GM19025 (cell line): ENCODE results near the gene TP53BP1.

Experiments used
- ATAC-seq: cut with Tn5 transposase; IDR thresholded peaks from one replicate; pipeline ENCODE4 v1.9.1; 2021; ENCODE audit warnings: mild to moderate bottlenecking, low read depth, moderate library complexity; ENCODE audit not compliant: unreplicated experiment

The TP53BP1 gene

DNA sequence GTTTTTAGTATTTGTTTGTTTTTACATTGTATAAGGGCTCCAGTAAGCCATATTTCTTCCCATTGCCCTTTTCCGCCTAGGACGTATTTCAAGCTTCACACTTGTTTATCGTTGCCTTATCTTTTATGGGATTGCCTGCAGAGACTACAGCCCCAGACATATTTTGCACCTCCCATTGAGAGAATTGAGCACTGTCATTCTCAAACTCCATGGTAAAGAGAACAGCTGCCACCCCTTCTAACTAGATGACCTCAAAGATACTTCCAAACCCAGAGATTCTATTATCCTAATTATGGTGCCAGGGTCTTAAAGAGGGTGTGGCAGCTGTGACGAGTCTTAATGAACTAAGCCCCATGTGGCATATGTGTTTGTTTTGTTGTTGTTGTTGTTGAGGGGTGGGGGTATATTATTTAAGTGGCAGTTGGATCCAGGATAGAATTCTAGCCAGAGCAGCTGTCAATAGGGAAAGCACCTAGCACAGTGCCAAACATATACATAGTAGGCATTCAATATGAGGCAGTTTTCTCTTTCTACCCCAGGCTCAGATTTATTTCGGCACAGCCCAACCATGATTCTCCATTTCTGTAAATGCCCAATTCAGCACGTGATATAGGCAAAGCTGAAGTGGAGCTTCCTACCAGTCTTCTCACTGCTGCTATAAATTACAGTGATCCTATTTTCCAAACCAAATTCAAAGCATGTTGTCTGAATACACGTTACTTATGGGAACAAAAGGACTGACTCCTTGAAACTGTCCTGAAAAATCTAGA lies 932 bp upstream of the TP53BP1 start:
- ATAC-seq = no peak

DNA sequence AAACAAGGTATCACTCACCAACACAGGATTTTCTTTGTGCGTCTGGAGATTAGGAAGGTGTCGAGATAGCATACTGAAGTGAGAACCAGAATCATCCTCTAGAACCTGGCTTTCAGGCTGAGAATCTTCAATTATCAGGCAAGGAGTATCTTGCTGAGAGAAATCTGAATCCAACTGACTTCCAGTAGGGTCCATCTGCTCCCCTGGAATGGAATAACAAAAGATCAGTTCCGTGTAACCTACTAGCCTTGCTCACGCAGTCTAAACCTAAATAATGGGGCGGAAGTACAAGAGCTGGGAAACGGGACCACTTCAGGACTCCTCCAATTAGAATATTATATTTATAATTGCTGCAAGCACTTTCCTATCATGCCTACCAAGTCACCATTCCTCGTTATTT lies 690 bp downstream of the TP53BP1 start:
- ATAC-seq = no peak

DNA sequence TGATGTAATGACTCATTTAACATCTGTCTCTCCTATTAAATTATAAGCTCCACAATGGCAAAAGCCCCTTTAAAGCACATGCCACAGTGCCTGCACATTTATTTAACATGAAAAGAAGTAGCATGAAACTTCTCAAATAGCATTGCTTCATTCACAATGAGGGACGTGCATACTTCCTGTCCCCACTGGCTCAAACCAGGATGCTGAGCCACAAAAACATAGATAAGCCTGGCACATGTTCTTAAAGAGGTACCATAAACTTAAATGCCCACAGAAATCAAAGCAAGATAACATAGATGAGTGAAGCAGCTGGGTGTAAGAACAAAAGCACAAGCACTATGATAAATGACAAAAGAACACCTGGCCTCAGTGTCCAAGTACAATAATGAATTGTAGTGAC lies 3.8 kb downstream of the TP53BP1 start:
- no peak for ATAC-seq

DNA sequence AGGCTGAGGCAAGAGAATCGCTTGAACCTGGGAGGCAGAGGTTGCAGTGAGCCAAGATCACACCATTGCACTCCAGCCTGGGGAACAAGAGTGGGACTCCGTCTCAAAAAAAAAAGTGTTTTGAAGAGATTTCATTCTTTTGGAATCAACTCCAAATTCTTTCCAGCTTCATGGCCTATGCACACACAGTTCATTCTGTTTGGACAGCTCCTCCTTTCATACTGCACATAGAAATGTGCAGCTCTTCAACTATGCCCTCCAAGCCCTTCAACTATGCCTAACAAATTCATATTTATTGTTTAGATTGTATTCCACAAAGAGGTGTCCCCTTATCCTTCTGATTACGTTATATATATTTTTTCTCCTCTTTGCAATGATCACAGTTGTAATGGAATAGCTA lies 4.2 kb downstream of the TP53BP1 start:
- no peak for ATAC-seq

DNA sequence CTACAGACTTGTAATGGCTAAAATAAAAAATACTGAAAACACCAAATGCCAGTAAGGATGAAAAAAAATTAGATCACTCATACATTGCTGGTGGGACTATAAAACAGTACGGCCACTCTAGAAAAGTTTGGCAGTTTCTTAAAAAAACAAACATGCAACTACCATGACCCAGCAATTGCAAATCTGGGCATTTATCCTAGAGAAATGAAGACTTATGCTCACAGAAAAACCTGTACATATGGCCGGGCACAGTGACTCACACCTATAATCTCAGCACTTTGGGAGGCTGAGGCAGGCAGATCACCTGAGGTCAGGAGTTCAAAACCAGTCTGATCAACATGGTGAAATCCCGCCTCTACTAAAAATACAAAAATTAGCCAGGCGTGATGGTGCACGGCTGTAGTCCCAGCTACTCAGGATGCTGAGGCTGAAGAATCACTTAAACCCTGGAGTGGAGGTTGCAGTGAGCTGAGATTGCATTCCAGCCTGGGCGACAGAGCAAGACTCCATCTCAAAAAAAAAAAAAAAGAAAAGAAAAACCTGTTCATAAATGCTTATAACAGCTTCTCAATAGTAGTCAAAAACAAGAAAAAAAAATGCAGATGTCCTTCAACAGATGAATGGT lies 5.6 kb downstream of the TP53BP1 start:
- no peak for ATAC-seq

DNA sequence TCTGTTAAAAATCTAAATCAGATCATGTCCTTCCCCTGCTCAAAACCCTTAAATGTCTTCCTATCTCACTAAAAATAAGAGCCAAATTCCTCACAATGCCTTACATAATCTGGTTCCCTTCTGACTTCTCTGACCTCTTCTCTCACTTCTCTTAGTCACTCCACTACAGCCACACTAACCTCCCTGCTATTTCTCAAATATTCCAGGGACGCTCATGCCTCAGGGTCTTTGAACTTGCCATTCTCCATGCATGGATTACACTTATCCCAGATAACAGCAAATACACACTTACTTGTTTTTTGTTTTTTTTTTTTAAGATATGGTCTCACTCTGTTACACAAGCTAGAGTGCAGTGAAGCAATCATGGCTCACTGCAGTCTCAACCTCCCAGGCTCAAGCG lies 8.5 kb downstream of the TP53BP1 start:
- ATAC-seq = no peak

DNA sequence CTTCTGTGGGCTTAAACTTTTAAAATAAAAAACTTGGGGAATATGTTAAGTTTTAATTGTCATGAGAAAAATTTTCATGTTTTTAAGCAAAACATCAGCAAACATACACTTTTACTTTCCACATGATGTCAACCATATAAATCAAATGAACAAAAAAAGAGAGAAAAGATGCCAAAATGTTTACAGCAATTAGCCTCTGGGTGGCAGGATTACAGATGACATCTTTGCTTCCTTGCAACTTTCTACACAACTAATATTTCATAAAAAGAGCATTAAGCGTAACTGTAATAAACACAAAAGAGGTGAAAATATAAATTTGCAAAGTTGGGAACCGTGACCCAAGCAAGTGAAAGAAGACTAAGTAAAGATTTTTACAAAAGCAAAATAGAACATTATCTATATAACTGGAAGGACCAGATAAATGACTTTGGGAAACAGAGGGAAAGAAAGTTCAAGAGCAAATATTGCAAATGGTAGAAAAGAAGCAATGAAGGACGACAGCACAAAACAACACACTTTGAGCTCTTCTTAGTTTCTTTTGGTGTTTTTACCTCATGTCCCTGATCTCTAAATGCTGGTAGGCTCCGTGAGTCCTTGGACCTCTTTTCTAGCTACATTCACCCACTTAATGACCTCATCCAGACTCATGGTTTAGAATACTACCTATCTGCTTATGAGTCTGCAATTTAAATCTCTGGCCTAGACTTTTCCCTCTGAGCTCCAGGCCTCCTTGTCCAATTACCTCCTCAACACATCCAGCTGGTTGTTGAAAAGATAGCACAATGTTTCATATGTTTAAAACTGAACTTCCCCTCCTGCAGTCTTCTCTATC lies 9.4 kb downstream of the TP53BP1 start:
- ATAC-seq = no peak

- no peak for ATAC-seq
These were observed 19.1 kb downstream of the TP53BP1 start for GRCh38 chr15:43473885-43474284.

DNA sequence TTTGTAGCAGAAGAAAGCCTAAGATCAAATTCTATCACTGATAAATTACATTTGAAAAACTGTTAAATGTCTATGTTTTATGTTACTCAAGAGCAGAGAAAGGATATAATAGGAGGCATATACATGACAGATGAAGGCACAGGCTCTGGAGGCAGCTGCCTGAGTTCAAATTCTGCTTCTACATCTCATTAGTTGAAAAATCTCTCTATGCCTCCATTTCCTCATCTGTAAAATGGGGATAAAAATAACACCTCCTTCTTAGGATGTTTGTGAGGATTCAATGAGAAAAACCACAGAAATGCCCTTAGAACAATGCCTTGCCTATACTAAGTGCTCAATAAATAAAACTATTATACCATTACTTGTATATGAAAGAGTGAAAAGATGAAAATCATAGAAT lies 21.0 kb downstream of the TP53BP1 start:
- ATAC-seq = no peak

DNA sequence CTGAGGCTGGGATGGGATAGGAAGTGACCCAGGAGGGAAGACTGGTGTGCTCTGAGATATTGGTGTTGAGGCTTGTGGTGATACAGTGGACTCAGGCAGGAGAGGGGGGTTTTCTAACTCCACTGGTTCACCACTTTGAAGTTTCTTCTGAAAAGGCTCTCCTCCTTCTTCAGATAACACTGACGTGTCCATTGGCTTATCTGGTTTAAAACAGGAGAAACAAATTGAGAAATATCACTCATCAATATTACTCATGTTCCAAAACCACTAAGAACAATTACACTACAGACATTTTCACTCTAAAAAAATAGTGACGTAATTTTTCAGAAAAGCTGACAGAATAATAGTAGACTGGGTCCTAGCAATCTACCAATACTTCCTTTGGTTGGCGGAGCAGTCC lies 23.1 kb downstream of the TP53BP1 start:
- no peak for ATAC-seq

GRCh38 chr15:43465100-43465499 lies 27.9 kb downstream of the TP53BP1 start:
- ATAC-seq = no peak

GRCh38 chr15:43463998-43464397 lies 29.0 kb downstream of the TP53BP1 start:
- ATAC-seq = no peak

- no peak for ATAC-seq
These were observed 29.4 kb downstream of the TP53BP1 start for GRCh38 chr15:43463507-43463906.

DNA sequence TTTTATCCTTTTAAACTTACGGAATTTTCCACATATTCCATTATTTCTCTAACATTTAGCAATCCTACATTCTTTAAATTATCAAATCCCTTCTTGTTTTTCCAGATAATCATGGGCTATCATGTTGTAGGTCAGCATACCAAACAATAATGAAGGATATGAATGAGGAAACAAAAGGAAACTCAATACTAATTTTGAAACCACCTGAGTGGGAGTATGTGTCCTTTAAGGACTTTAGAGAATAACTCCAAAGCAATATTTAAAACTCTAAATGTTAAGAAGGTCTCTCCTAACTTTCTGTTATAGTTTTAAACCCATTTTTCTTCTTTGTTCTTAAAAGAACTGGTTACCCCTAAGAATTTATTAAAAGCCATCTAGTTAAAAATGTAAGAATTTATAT lies 43.0 kb downstream of the TP53BP1 start:
- no peak for ATAC-seq

DNA sequence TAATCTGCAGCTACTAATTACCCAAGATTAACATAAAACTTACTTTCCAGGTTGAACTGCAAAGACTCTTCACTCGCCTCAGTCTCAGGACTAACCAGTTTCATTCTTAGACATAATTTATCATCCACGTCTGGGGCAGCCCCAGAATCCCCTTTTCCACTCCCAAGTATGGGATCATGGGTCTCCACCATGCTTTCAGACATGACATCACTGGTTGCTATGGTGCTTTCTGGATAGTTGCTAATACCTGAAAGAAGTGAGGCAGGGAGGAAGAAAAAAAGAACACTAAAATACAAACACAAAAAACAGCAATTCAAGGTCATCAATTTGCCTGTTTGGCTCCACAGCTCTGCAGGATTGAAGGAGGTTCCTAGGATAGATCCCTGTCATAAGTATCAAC lies 46.6 kb downstream of the TP53BP1 start:
- ATAC-seq = no peak

GRCh38 chr15:43441316-43441715 lies 51.6 kb downstream of the TP53BP1 start:
- ATAC-seq = no peak

GRCh38 chr15:43440721-43441281 lies 52.2 kb downstream of the TP53BP1 start:
- ATAC-seq = no peak

DNA sequence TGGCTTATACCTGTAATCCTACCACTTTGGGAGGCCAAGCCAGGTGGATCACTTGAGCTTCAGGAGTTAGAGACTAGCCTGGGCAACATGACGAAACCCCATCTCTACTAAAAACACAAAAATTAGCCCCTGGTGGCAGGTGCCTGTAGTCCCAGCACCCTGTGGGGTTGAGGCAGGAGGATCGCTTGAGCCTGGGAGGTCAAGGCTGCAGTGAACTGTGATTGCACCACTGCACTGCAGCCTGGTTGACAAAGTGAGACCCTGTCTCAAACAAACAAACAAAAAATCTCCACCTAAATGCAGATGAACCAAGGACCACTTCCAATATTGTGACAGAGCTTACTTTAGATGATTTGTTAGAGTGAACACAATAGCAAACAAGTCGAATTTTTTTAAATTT lies 53.7 kb downstream of the TP53BP1 start:
- no peak for ATAC-seq

DNA sequence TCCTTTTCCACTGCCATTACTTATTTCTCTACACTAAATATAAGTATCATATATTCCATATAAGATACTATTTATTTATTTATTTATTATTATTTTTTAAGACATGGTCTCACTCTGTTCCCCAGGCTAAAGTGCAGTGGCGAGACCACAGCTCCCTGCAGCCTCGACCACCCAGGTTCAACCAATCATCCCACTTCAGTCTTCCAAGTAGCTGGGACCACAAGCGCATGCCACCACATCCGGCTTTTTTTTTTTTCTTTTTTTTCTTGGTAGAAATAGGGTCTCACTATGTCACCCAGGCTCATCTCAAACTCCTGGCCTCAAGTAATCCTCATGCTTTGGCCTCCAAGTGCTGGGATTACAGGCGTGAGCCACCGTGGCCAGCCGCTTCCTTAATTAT lies 56.6 kb downstream of the TP53BP1 start:
- ATAC-seq = no peak

GRCh38 chr15:43434446-43434845 lies 58.5 kb downstream of the TP53BP1 start:
- no peak for ATAC-seq

DNA sequence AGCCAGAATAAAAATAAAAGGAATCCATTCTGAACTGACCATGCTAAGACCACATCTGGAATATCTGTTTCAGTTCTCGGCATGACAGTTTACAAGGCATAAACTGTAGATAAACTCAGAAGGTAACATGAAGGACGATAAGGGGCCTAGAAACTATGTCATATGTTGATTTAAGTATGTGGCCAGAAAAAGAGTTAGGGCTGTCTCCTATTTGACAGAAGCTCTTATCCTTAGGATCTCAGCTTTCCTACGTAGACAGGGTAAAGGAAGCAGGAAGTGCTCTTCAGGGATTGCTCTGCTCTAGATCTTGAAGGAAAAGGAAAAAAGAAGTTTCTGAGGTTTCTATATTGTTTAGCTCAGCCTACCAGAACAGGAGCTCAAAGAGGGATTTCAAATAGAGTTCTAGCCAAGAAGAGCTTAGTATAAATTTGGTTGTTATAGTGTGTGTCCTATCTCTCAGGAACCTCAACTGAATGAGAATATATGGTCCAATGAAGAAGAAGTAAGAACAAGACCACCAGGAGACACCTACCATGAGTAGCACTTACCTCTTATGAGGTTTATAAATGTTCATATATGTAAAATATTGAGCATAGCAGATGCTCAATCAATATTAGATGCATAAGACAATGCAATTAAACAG lies 59.2 kb downstream of the TP53BP1 start:
- no peak for ATAC-seq
